Neuronal stem cell (in vitro differentiated cells): ENCODE data around the gene RGS7BP.

Experiments used
- DNase-seq: peaks from one replicate; pipeline ENCODE4 v3.0.0-alpha.2; 2013; ENCODE audit warnings: low spot score
- H2AFZ ChIP-seq: one replicate; pipeline ENCODE4 v1.6.1; 2013; ENCODE audit warnings: mild to moderate bottlenecking, low read length, inconsistent platforms
- H2AK5ac ChIP-seq: 2 replicates; pipeline ENCODE4 v1.6.1; 2013; ENCODE audit warnings: low read depth, mild to moderate bottlenecking, inconsistent platforms, low read length, moderate library complexity, mixed read lengths
- H2BK120ac ChIP-seq: 2 replicates; pipeline ENCODE4 v1.6.1; 2013; ENCODE audit warnings: low read depth, mild to moderate bottlenecking, inconsistent platforms, low read length, moderate library complexity, mixed read lengths
- H2BK12ac ChIP-seq: one replicate; pipeline ENCODE4 v1.6.1; 2013; ENCODE audit warnings: low read length, inconsistent platforms
- H2BK15ac ChIP-seq: 2 replicates; pipeline ENCODE4 v1.6.1; 2013; ENCODE audit warnings: mild to moderate bottlenecking, low read length, inconsistent platforms, mixed read lengths
- H2BK5ac ChIP-seq: one replicate; pipeline ENCODE4 v1.6.1; 2013; ENCODE audit warnings: inconsistent platforms, mild to moderate bottlenecking, low read length, moderate library complexity
- H3K14ac ChIP-seq: one replicate; pipeline ENCODE4 v1.6.1; 2013; ENCODE audit warnings: low read length, inconsistent platforms
- H3K18ac ChIP-seq: 2 replicates; pipeline ENCODE4 v1.6.1; 2013; ENCODE audit warnings: low read length, inconsistent platforms
- H3K23ac ChIP-seq: 2 replicates; pipeline ENCODE4 v1.6.1; 2013; ENCODE audit warnings: low read depth, mild to moderate bottlenecking, mixed read lengths, low read length, inconsistent platforms; ENCODE audit not compliant: poor library complexity
- H3K27ac ChIP-seq: replicated peaks from 3 replicates; pipeline ENCODE4 v1.5.1; 2013; ENCODE audit warnings: low read length, inconsistent platforms
- H3K27me3 ChIP-seq, 3 experiments: 2 replicates each; pipeline ENCODE4 v1.6.1; 2013; ENCODE audit warnings: low read length in 3 of 3, mild to moderate bottlenecking in 2 of 3, inconsistent platforms in 1 of 3, low read depth in 1 of 3, mixed read lengths in 1 of 3, moderate library complexity in 1 of 3; ENCODE audit not compliant: control insufficient read depth in 3 of 3, insufficient read depth in 3 of 3
- H3K36me3 ChIP-seq, 2 donors: replicated peaks in 1 of 2; 2 replicates each; pipeline ENCODE4 v1.6.1; 2013; ENCODE audit warnings: low read length in 2 of 2; ENCODE audit not compliant: control insufficient read depth in 2 of 2, insufficient read depth in 2 of 2
- H3K4ac ChIP-seq: 2 replicates; pipeline ENCODE4 v1.6.1; 2013; ENCODE audit warnings: inconsistent platforms, mild to moderate bottlenecking, low read length, moderate library complexity
- H3K4me1 ChIP-seq, 2 donors: 1 replicate in 1 of 2; 2 replicates in 1 of 2; pipeline ENCODE4 v1.6.1; 2013; ENCODE audit warnings: low read length in 2 of 2, low read depth in 1 of 2; ENCODE audit not compliant: control insufficient read depth in 2 of 2, insufficient read depth in 1 of 2
- H3K4me2 ChIP-seq: one replicate; pipeline ENCODE4 v1.6.1; 2013; ENCODE audit warnings: mild to moderate bottlenecking, low read length, inconsistent platforms; ENCODE audit not compliant: insufficient read depth, poor library complexity, severe bottlenecking
- H3K4me3 ChIP-seq, 2 donors: 2 replicates each; pipeline ENCODE4 v1.5.1; 2013; ENCODE audit warnings: low read length in 2 of 2, mild to moderate bottlenecking in 2 of 2, inconsistent platforms in 1 of 2, moderate library complexity in 1 of 2
- H3K79me1 ChIP-seq: one replicate; pipeline ENCODE4 v1.6.1; 2013; ENCODE audit warnings: low read depth, mild to moderate bottlenecking, inconsistent platforms, low read length, moderate library complexity
- H3K9ac ChIP-seq: one replicate; pipeline ENCODE4 v1.6.1; 2013; ENCODE audit warnings: mild to moderate bottlenecking, low read depth, low read length, inconsistent platforms; ENCODE audit not compliant: poor library complexity
- H3K9me3 ChIP-seq, 2 donors: replicated peaks in 1 of 2; 2 replicates each; pipeline versions ENCODE3 to v1.6.1; 2013; ENCODE audit warnings: low read length in 2 of 2, mild to moderate bottlenecking in 2 of 2, inconsistent platforms in 1 of 2, low read depth in 1 of 2, mixed read lengths in 1 of 2, moderate library complexity in 1 of 2; ENCODE audit not compliant: control insufficient read depth in 2 of 2, insufficient read depth in 1 of 2
- H4K8ac ChIP-seq: one replicate; pipeline ENCODE4 v1.6.1; 2013; ENCODE audit warnings: low read depth, mild to moderate bottlenecking, inconsistent platforms, low read length, moderate library complexity
- H4K91ac ChIP-seq: one replicate; pipeline ENCODE4 v1.6.1; 2013; ENCODE audit warnings: low read length, low read depth, mild to moderate bottlenecking, inconsistent platforms; ENCODE audit not compliant: poor library complexity
- whole genome bisulfite sequencing, 2 donors: extraction: QIAGEN DNeasy Blood & Tissue Kit; methylation state at CpG; one replicate each; pipeline ENCODE4 v1.1.7; 2013; ENCODE audit warnings: missing lambda C conversion rate in 2 of 2, mixed read lengths in 1 of 2; ENCODE audit not compliant: insufficient read length in 2 of 2, insufficient replicate concordance in 1 of 2; ENCODE audit errors: extremely low coverage in 2 of 2; 5-methylcytosine and 5-hydroxymethylcytosine counted together

The RGS7BP gene

DNA sequence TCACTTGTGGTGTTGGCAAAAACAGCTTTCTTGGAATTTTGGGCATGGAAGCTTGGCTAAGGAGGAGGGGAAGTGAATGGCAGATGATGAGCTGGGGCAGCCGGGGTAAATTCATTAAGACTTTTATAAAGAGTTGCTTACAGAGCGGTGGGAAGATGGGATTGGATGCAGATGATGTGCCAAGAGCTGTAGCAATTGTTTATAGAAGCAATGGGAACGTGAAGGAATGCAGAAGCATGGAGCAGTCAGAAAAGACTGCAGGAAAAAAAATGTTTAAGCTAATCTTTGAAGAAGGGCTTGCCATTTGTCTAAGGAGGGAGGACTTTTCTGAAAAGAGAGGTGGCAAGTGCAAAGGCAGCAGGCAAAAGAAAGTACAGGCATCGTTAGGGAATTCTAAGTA, 97.9 kb downstream of the RGS7BP start:
- no peak overlapping the region for H2AFZ ChIP-seq
- H2BK15ac ChIP-seq, result no peak overlapping the region
- no peak overlapping the region for H2BK120ac ChIP-seq
- no peak overlapping the region for H3K27ac ChIP-seq
- H2AK5ac ChIP-seq, result no peak overlapping the region
- H3K9ac ChIP-seq, result no peak overlapping the region
- no peaks in the 10 kb centered on the region for H3K27me3 ChIP-seq
- no peak overlapping the region for H3K4me2 ChIP-seq
- no peak overlapping the region for H3K14ac ChIP-seq
- no CpG with 5 or more reads among the region's 4 CpGs for WGBS, 2 donors
- H3K18ac ChIP-seq, result no peak overlapping the region
- H2BK12ac ChIP-seq, result no peak overlapping the region
- no peak overlapping the region for H3K23ac ChIP-seq
- H3K4me1 ChIP-seq, result no peaks in the 10 kb centered on the region
- H3K9me3 ChIP-seq, result no peaks in the 10 kb centered on the region
- H3K4me3 ChIP-seq, result no peak overlapping the region
- H3K4ac ChIP-seq, result no peak overlapping the region
- no peaks in the 10 kb centered on the region for H3K79me1 ChIP-seq
- H2BK5ac ChIP-seq, result no peak overlapping the region
- no peak for DNase-seq
- H4K8ac ChIP-seq, result no peak overlapping the region
- H4K91ac ChIP-seq, result no peak overlapping the region
- no peaks in the 10 kb centered on the region for H3K36me3 ChIP-seq

DNA sequence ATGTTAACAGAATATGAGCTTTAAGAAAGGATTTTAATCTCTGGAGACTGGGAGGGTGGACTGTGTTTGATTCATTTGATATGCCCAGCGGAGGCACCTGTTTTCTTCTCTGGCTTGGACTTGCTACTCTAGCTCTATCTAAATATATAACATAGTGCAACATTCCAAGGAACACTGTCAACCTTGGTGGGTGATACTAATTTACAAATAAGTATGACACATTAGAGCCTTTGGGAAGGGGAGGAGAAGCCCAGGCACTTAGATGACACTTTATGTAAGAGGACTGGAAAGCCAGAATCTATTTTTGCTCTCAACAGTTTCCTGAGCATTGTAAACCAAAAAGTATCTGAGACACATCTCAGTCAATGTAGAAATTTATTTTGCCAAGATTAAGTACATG, 101.1 kb downstream of the RGS7BP start:
- H2AK5ac ChIP-seq, result no peak overlapping the region
- peaks cover 0 to 1% of the 10 kb centered on the region in 2 donors for H3K4me1 ChIP-seq
- H2BK15ac ChIP-seq, result no peak overlapping the region
- WGBS, 2 donors, result no CpG with 5 or more reads among the region's 1 CpG
- no peak overlapping the region for H3K4ac ChIP-seq
- no peak overlapping the region for H2BK5ac ChIP-seq
- no peak overlapping the region for H2BK12ac ChIP-seq
- H4K8ac ChIP-seq, result no peak overlapping the region
- H3K4me3 ChIP-seq, result no peak overlapping the region
- no peak overlapping the region for H2AFZ ChIP-seq
- no peak overlapping the region for H3K23ac ChIP-seq
- DNase-seq, result no peak
- H3K18ac ChIP-seq, result no peak overlapping the region
- H3K4me2 ChIP-seq, result no peak overlapping the region
- H3K27me3 ChIP-seq, result no peaks in the 10 kb centered on the region
- no peak overlapping the region for H3K14ac ChIP-seq
- H4K91ac ChIP-seq, result no peak overlapping the region
- H3K79me1 ChIP-seq, result no peaks in the 10 kb centered on the region
- no peaks in the 10 kb centered on the region for H3K36me3 ChIP-seq
- H3K9me3 ChIP-seq, result no peaks in the 10 kb centered on the region
- H2BK120ac ChIP-seq, result no peak overlapping the region
- no peak overlapping the region for H3K27ac ChIP-seq
- no peak overlapping the region for H3K9ac ChIP-seq

DNA sequence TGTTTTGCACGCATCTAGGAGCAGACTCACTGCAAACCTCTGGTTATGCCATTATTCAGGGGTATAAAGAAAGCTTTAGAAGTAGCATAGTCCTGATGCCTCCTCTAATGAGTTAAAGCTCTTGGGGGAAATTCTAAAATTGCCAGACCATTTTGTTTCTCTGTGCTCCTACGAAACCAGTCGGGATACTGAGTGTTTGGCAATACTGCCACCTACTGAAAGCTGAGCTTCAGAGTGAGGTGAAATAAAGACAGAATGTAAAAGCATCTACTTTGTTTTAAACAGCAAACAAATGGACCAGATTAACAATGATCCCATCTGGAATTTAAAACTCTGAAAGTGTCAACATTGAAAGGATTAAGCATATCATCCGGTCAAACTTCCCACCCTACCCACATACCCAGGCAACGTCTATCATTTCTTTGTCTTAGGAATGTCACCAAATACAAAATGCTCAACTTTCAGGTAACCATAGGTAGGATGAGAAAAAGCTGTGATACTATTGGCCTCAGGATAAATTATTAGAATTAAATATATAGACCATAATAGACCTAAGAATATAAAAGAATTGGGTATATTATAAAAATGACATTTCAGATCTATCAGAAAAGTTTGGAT, 106.6 kb downstream of the RGS7BP start:
- WGBS, 2 donors, result no CpG with 5 or more reads among the region's 5 CpGs
- no peak overlapping the region for H2BK5ac ChIP-seq
- no peak overlapping the region for H4K91ac ChIP-seq
- H3K4me1 ChIP-seq, result peaks cover 0 to 1% of the 10 kb centered on the region in 2 donors
- no peaks in the 10 kb centered on the region for H3K36me3 ChIP-seq
- H2BK15ac ChIP-seq, result no peak overlapping the region
- no peaks in the 10 kb centered on the region for H3K9me3 ChIP-seq
- H3K27ac ChIP-seq, result no peak overlapping the region
- no peak overlapping the region for H2AK5ac ChIP-seq
- no peak overlapping the region for H4K8ac ChIP-seq
- no peak overlapping the region for H2AFZ ChIP-seq
- no peak overlapping the region for H3K4me2 ChIP-seq
- no peaks in the 10 kb centered on the region for H3K27me3 ChIP-seq
- DNase-seq, result peak; percentile 59
- no peak overlapping the region for H2BK12ac ChIP-seq
- H3K4ac ChIP-seq, result no peak overlapping the region
- no peak overlapping the region for H3K23ac ChIP-seq
- H3K18ac ChIP-seq, result no peak overlapping the region
- no peaks in the 10 kb centered on the region for H3K79me1 ChIP-seq
- H3K9ac ChIP-seq, result no peak overlapping the region
- H3K4me3 ChIP-seq, result no peak overlapping the region
- H3K14ac ChIP-seq, result no peak overlapping the region
- no peak overlapping the region for H2BK120ac ChIP-seq

DNA sequence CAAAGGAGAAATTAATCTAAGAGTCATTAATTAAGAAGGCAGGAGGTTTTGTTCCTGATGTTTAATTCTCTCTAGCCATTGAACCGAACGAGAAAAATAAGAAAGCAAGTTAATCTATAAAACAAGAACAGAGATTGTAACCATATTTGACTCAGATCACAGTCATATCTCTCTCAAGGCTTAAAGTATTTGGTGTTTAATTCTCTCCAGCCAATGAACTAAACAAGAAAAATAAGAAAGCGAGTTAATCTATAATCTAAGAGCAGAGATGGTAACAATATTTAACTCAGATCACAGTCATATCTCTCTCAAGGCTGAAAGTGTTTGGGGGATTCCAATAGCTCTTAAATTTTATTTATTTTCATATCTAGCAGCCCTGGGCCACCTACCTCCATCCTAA, 110.1 kb downstream of the RGS7BP start:
- no peak overlapping the region for H3K27ac ChIP-seq
- no peak overlapping the region for H2BK15ac ChIP-seq
- H3K4me2 ChIP-seq, result no peak overlapping the region
- H3K4me1 ChIP-seq, result peaks cover 0 to 1% of the 10 kb centered on the region in 2 donors
- no peak overlapping the region for H3K4me3 ChIP-seq
- H3K23ac ChIP-seq, result no peak overlapping the region
- H3K36me3 ChIP-seq, result no peaks in the 10 kb centered on the region
- H4K91ac ChIP-seq, result no peak overlapping the region
- H3K4ac ChIP-seq, result no peak overlapping the region
- no peak overlapping the region for H3K18ac ChIP-seq
- H2BK12ac ChIP-seq, result no peak overlapping the region
- no peak overlapping the region for H4K8ac ChIP-seq
- no peaks in the 10 kb centered on the region for H3K9me3 ChIP-seq
- no peak overlapping the region for H2BK5ac ChIP-seq
- WGBS, 2 donors, result no CpG with 5 or more reads among the region's 3 CpGs
- no peak overlapping the region for H2AFZ ChIP-seq
- H3K14ac ChIP-seq, result no peak overlapping the region
- no peaks in the 10 kb centered on the region for H3K79me1 ChIP-seq
- peaks cover 0 to 3% (median 0%) of the 10 kb centered on the region in 3 experiments for H3K27me3 ChIP-seq
- H2AK5ac ChIP-seq, result no peak overlapping the region
- H3K9ac ChIP-seq, result no peak overlapping the region
- H2BK120ac ChIP-seq, result no peak overlapping the region
- DNase-seq, result no peak
